CD14-positive monocyte (primary cell): ENCODE data around the gene NEDD4L. TPM values are rescaled to one million over a fixed set of nuclear protein-coding genes. Genes with fewer than 3 reads are reported as not detected.

Experiments used
- DNase-seq, 3 donors: peaks; one replicate each; pipeline ENCODE4 v3.0.0-alpha.2; 2011 to 2022
- H2AFZ ChIP-seq: 2 replicates; pipeline ENCODE4 v1.6.0; 2012; ENCODE audit warnings: mild to moderate bottlenecking, low read depth, low read length, inconsistent platforms; ENCODE audit not compliant: insufficient read depth, poor library complexity, severe bottlenecking
- H3K27ac ChIP-seq, 2 donors: 1 replicate in 1 of 2; 2 replicates in 1 of 2; pipeline ENCODE4 v1.5.1; 2012 to 2013; ENCODE audit warnings: low read length in 2 of 2, control low read depth in 1 of 2, inconsistent platforms in 1 of 2, low read depth in 1 of 2, mild to moderate bottlenecking in 1 of 2
- H3K27me3 ChIP-seq, 2 donors: one replicate each; pipeline versions ENCODE4 v1.6.0 to v1.6.1; 2011 to 2013; ENCODE audit warnings: low read length in 2 of 2; ENCODE audit not compliant: control insufficient read depth in 2 of 2, insufficient read depth in 2 of 2
- H3K36me3 ChIP-seq, 2 donors: replicated peaks in 1 of 2; 1 replicate in 1 of 2; 2 replicates in 1 of 2; pipeline versions ENCODE4 v1.5.1 to v1.6.1; 2012 to 2013; ENCODE audit warnings: low read length in 2 of 2, control low read depth in 1 of 2, inconsistent platforms in 1 of 2, mild to moderate bottlenecking in 1 of 2; ENCODE audit not compliant: insufficient read depth in 2 of 2, control insufficient read depth in 1 of 2
- H3K4me1 ChIP-seq, 2 donors: 1 replicate in 1 of 2; 2 replicates in 1 of 2; pipeline versions ENCODE4 v1.5.1 to v1.6.1; 2012 to 2013; ENCODE audit warnings: low read length in 2 of 2, control low read depth in 1 of 2, inconsistent platforms in 1 of 2, mild to moderate bottlenecking in 1 of 2, moderate library complexity in 1 of 2; ENCODE audit not compliant: insufficient read depth in 2 of 2, control insufficient read depth in 1 of 2
- H3K4me2 ChIP-seq: replicated peaks from 2 replicates; pipeline ENCODE3; 2012; ENCODE audit warnings: low read length, moderate library complexity, mild to moderate bottlenecking; ENCODE audit not compliant: poor library complexity, severe bottlenecking; ENCODE audit errors: extremely low read depth
- H3K4me3 ChIP-seq, 3 experiments: fragments of 200-600 bp in 1 of 3; sonication (generic) in 1 of 3; replicated peaks in 1 of 3; 1 replicate in 2 of 3; 2 replicates in 1 of 3; pipeline ENCODE4 v1.5.1; 2011 to 2013; ENCODE audit warnings: low read length in 3 of 3, mild to moderate bottlenecking in 3 of 3, control low read depth in 2 of 3, low read depth in 2 of 3, inconsistent platforms in 1 of 3, moderate library complexity in 1 of 3
- H3K79me2 ChIP-seq: 2 replicates; pipeline ENCODE4 v1.6.0; 2012; ENCODE audit warnings: mild to moderate bottlenecking, control low read depth, inconsistent platforms, low read length, moderate library complexity; ENCODE audit not compliant: insufficient read depth
- H3K9ac ChIP-seq: 2 replicates; pipeline ENCODE4 v1.6.0; 2017; ENCODE audit warnings: low read length, mild to moderate bottlenecking; ENCODE audit not compliant: insufficient read depth, poor library complexity, severe bottlenecking
- H3K9me3 ChIP-seq, 2 donors: replicated peaks in 1 of 2; 1 replicate in 1 of 2; 2 replicates in 1 of 2; pipeline versions ENCODE4 v1.5.1 to v1.6.1; 2012 to 2013; ENCODE audit warnings: low read length in 2 of 2, control low read depth in 1 of 2; ENCODE audit not compliant: control insufficient read depth in 1 of 2, insufficient read depth in 1 of 2
- H4K20me1 ChIP-seq: 2 replicates; pipeline ENCODE4 v1.6.0; 2012; ENCODE audit warnings: mild to moderate bottlenecking, low read length, control low read depth, moderate library complexity; ENCODE audit not compliant: insufficient read depth
- H3K27ac Mint-ChIP-seq, 7 donors: one replicate each; pipeline ENCODE4 v1.8.0; 2020; ENCODE audit warnings: mild to moderate bottlenecking in 7 of 7, mixed read lengths in 7 of 7, moderate library complexity in 6 of 7, inconsistent platforms in 2 of 7
- H3K27me3 Mint-ChIP-seq, 3 donors: one replicate each; pipeline ENCODE4 v1.8.0; 2021 to 2022; ENCODE audit warnings: low read depth in 3 of 3, mild to moderate bottlenecking in 3 of 3, mixed read lengths in 3 of 3, moderate library complexity in 3 of 3, inconsistent platforms in 1 of 3
- H3K36me3 Mint-ChIP-seq, 2 donors: one replicate each; pipeline ENCODE4 v1.8.0; 2020; ENCODE audit warnings: mixed read lengths in 2 of 2, inconsistent platforms in 1 of 2, mild to moderate bottlenecking in 1 of 2
- H3K4me1 Mint-ChIP-seq: one replicate; pipeline ENCODE4 v1.8.0; 2020; ENCODE audit warnings: mild to moderate bottlenecking, mixed read lengths
- H3K4me3 Mint-ChIP-seq, 2 donors: one replicate each; pipeline ENCODE4 v1.8.0; 2020; ENCODE audit warnings: mild to moderate bottlenecking in 2 of 2, mixed read lengths in 2 of 2, moderate library complexity in 1 of 2
- H3K9me3 Mint-ChIP-seq, 7 donors: one replicate each; pipeline ENCODE4 v1.8.0; 2020 to 2022; ENCODE audit warnings: mixed read lengths in 7 of 7, mild to moderate bottlenecking in 6 of 7, moderate library complexity in 6 of 7, inconsistent platforms in 2 of 7
- WGBS: methylation state at CpG from one replicate; pipeline ENCODE4 v1.1.5; 2013; ENCODE audit warnings: missing lambda C conversion rate; ENCODE audit not compliant: insufficient coverage; 5-methylcytosine and 5-hydroxymethylcytosine counted together
- intact Hi-C, 2 donors: fragments of 100-400 bp; cut with micrococcal nuclease; formaldehyde crosslinking; loops; one replicate each; pipeline versions ENCODE4 v1.15.0 to v1.15.1; 2023
- polyA plus RNA-seq, 3 donors: library from polyadenylated mRNA; depleted of rRNA in 1 of 3; unstranded in 2 of 3; stranded (reverse) in 1 of 3; fragments of 300-500 nt in 2 of 3; fragments of >200 nt in 1 of 3; fragmentation: Illumina TruSeq in 2 of 3; gene quantifications; 1 replicate in 2 of 3; 2 replicates in 1 of 3; pipeline ENCODE4 v1.2.3, GENCODE V29; 2012 to 2021
- TF ChIP-seq, protein P1 (sequence below): fragments of 200-600 bp; IDR thresholded peaks from one replicate; pipeline ENCODE4 v1.8.0; 2022; ENCODE audit warnings: antibody characterized with exemption, mild to moderate bottlenecking

NEDD4L gene
- polyA plus RNA-seq, 3 donors = 2.5 to 5.2 (median 4.5) TPM

DNA sequence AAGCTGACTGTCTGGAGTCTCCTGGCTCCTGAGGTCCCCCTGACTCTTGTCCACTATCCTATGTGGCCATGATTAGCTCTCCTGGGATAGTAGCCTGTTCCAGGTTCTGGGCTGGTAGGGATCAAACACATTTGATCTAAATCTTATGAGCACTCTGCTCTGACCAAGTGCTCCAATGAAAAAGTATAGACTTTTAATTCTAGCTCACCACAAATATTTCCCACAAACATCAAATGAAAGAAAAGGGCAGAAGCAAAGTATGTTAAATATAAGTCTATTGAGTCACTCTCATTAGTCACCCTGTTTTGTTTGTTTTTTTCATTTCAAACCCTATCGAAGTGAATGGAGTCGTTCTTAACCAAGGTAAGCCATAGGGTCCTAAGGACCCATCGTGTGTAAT lies 39.7 kb upstream of the NEDD4L start:
- no peak overlapping the region for H3K4me3 ChIP-seq
- no peak overlapping the region for H3K9ac ChIP-seq
- Mint-ChIP-seq H3K4me1 (no peaks in the 10 kb centered on the region), H3K27ac (no peak overlapping the region), H3K27me3 (peaks cover 4 to 20% (median 8%) of the 10 kb centered on the region in 3 donors), H3K36me3 (no peaks in the 10 kb centered on the region), H3K9me3 (peaks cover 0 to 3% (median 0%) of the 10 kb centered on the region in 7 donors), H3K4me3 (no peak overlapping the region)
- no peaks in the 10 kb centered on the region for H3K79me2 ChIP-seq
- no peaks in the 10 kb centered on the region for H3K4me1 ChIP-seq
- no peaks in the 10 kb centered on the region for H3K36me3 ChIP-seq
- H3K27ac ChIP-seq = no peak overlapping the region
- intact Hi-C loops = no loop called here
- H2AFZ ChIP-seq = no peak overlapping the region
- H3K27me3 ChIP-seq = no peaks in the 10 kb centered on the region
- no peak for DNase-seq
- no peak overlapping the region for H3K4me2 ChIP-seq
- no CpG with 5 or more reads among the region's 3 CpGs for WGBS
- H4K20me1 ChIP-seq = no peaks in the 10 kb centered on the region
- TF ChIP-seq, protein P1, sequence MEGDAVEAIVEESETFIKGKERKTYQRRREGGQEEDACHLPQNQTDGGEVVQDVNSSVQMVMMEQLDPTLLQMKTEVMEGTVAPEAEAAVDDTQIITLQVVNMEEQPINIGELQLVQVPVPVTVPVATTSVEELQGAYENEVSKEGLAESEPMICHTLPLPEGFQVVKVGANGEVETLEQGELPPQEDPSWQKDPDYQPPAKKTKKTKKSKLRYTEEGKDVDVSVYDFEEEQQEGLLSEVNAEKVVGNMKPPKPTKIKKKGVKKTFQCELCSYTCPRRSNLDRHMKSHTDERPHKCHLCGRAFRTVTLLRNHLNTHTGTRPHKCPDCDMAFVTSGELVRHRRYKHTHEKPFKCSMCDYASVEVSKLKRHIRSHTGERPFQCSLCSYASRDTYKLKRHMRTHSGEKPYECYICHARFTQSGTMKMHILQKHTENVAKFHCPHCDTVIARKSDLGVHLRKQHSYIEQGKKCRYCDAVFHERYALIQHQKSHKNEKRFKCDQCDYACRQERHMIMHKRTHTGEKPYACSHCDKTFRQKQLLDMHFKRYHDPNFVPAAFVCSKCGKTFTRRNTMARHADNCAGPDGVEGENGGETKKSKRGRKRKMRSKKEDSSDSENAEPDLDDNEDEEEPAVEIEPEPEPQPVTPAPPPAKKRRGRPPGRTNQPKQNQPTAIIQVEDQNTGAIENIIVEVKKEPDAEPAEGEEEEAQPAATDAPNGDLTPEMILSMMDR = no peak
- no peaks in the 10 kb centered on the region for H3K9me3 ChIP-seq

DNA sequence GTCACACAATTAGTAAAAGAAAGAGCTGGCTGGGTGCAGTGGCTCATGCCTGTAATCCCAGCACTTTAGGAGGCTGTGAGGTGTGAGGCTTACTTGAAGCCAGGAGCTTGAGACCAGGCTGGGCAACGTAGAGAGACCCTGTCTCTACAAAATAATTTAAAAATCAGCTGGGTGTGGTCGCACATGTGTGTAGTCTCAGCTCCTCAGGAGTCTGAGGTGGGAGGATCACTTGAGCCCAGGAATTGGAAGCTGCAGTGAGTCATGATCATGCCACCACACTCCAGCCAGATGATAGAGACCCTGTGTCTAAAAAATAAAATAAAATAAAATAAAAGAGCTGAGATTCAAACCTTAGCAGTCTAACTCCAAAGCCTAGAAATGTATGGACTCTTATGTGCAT lies 39.0 kb upstream of the NEDD4L start:
- DNase-seq = no peak
- no peaks in the 10 kb centered on the region for H3K4me1 ChIP-seq
- H3K36me3 ChIP-seq = no peaks in the 10 kb centered on the region
- intact Hi-C loops = no loop called here
- H3K27ac ChIP-seq = no peak overlapping the region
- no peaks in the 10 kb centered on the region for H3K79me2 ChIP-seq
- no CpG with 5 or more reads among the region's 2 CpGs for WGBS
- Mint-ChIP-seq H3K36me3 (no peaks in the 10 kb centered on the region), H3K4me3 (no peak overlapping the region), H3K4me1 (no peaks in the 10 kb centered on the region), H3K27ac (no peak overlapping the region), H3K27me3 (peaks cover 4 to 20% (median 9%) of the 10 kb centered on the region in 3 donors), H3K9me3 (peaks cover 0 to 3% (median 0%) of the 10 kb centered on the region in 7 donors)
- H3K27me3 ChIP-seq = no peaks in the 10 kb centered on the region
- no peak overlapping the region for H2AFZ ChIP-seq
- no peaks in the 10 kb centered on the region for H3K9me3 ChIP-seq
- TF ChIP-seq, protein P1 = no peak
- no peak overlapping the region for H3K4me3 ChIP-seq
- no peaks in the 10 kb centered on the region for H4K20me1 ChIP-seq
- H3K9ac ChIP-seq = no peak overlapping the region
- H3K4me2 ChIP-seq = no peak overlapping the region
